D721Med (cell line): ENCODE results near the gene IGF1R.

Source experiments
- DNase-seq: peaks from one replicate; pipeline ENCODE4 v3.0.0; 2011; ENCODE audit warnings: low spot score; ENCODE audit not compliant: insufficient read length
- FAIRE-seq: peaks from 2 replicates; lab custom pipeline; 2011; peaks lifted over from hg19 to GRCh38; lab: Jason Lieb, UNC
- CTCF ChIP-seq: IDR thresholded peaks from 2 replicates; pipeline ENCODE4 v1.5.1; 2012; ENCODE audit warnings: mild to moderate bottlenecking, control low read depth; ENCODE audit not compliant: insufficient read depth; ENCODE audit errors: missing control alignments

IGF1R gene

GRCh38 chr15:98826658-98827057 is 178.3 kb downstream of the IGF1R start:
- TF ChIP-seq CTCF, result no peak

GRCh38 chr15:98827217-98827616 is 178.9 kb downstream of the IGF1R start:
- TF ChIP-seq CTCF, result no peak
- DNase-seq, result no peak
- FAIRE-seq, result no peak

More at GRCh38 chr15:98826658-98827057, 178.3 kb downstream of the IGF1R start:
- DNase-seq (no peak), FAIRE-seq (no peak)

- FAIRE-seq (no peak), DNase-seq (no peak)
- no peak for TF ChIP-seq CTCF
These were observed 181.8 kb downstream of the IGF1R start for GRCh38 chr15:98830034-98830634.

- no peak for FAIRE-seq
- DNase-seq, result no peak
- no peak for TF ChIP-seq CTCF
These were observed 186.6 kb downstream of the IGF1R start for GRCh38 chr15:98834976-98835375.

- DNase-seq (no peak), FAIRE-seq (no peak)
These were observed 187.5 kb downstream of the IGF1R start for GRCh38 chr15:98835876-98836275.

GRCh38 chr15:98838387-98839259 is 190.3 kb downstream of the IGF1R start:
- no peak for TF ChIP-seq CTCF
- no peak for FAIRE-seq
- DNase-seq, result no peak

More at GRCh38 chr15:98835876-98836275, 187.5 kb downstream of the IGF1R start:
- TF ChIP-seq CTCF, result no peak

GRCh38 chr15:98840053-98840452 is 191.7 kb downstream of the IGF1R start:
- FAIRE-seq (no peak), DNase-seq (no peak)
- TF ChIP-seq CTCF, result no peak
